PC-9 (cell line): ENCODE data around the gene ELN. TPM values are rescaled to one million over a fixed set of nuclear protein-coding genes. Genes with fewer than 3 reads are reported as not detected.

ENCODE experiments used
- BruUV-seq: library from RNA; stranded (reverse); fragments of 400-500 nt; replicated peaks from 2 replicates; lab custom pipeline; 2021; lab: Mats Ljungman, UMichigan
- CTCF ChIA-PET: fragments of 300-600 bp; sonication (Branson Sonifier 250); formaldehyde crosslinking; loops from one replicate; lab custom pipeline; 2022; ENCODE audit warnings: antibody characterized with exemption; lab: Charles Lee
- POLR2A ChIA-PET: fragments of 300-600 bp; sonication (Branson Sonifier 250); formaldehyde crosslinking; loops from one replicate; lab custom pipeline; 2022; ENCODE audit warnings: antibody characterized with exemption; ENCODE audit not compliant: unreplicated experiment; lab: Charles Lee
- DNase-seq, 2 experiments: peaks; one replicate each; pipeline versions ENCODE4 v3.0.0 to v3.0.0-alpha.2; 2015 to 2022; ENCODE audit warnings: mixed read lengths in 1 of 2
- H2AFZ ChIP-seq: fragments of 200-600 bp; sonication (generic); 2 replicates; pipeline ENCODE4 v1.8.1; 2017; ENCODE audit warnings: antibody characterized with exemption
- H3F3A ChIP-seq: fragments of 200-600 bp; sonication (generic); 2 replicates; pipeline ENCODE4 v1.8.1; 2017; ENCODE audit warnings: antibody characterized with exemption, mild to moderate bottlenecking, low read depth; ENCODE audit not compliant: insufficient read depth
- H3K27ac ChIP-seq: fragments of 200-600 bp; sonication (generic); 2 replicates; pipeline ENCODE4 v1.6.1; 2016; ENCODE audit warnings: mixed run types
- H3K27me3 ChIP-seq: fragments of 200-600 bp; sonication (generic); 2 replicates; pipeline ENCODE4 v1.6.1; 2016; ENCODE audit warnings: low read depth, mixed run types; ENCODE audit not compliant: insufficient read depth
- H3K36me3 ChIP-seq: fragments of 200-600 bp; sonication (generic); 2 replicates; pipeline ENCODE4 v1.6.1; 2016; ENCODE audit warnings: low read depth, mixed run types
- H3K4me1 ChIP-seq: fragments of 200-600 bp; sonication (generic); replicated peaks from 2 replicates; pipeline ENCODE4 v1.6.1; 2016; ENCODE audit warnings: mixed run types; ENCODE audit not compliant: insufficient read depth
- H3K4me2 ChIP-seq: fragments of 200-600 bp; sonication (generic); 2 replicates; pipeline ENCODE4 v1.6.1; 2017; ENCODE audit warnings: mixed run types
- H3K4me3 ChIP-seq: fragments of 200-600 bp; sonication (generic); 2 replicates; pipeline ENCODE4 v1.6.1; 2016; ENCODE audit warnings: mixed run types
- H3K79me2 ChIP-seq: fragments of 200-600 bp; sonication (generic); 2 replicates; pipeline ENCODE4 v1.6.1; 2017; ENCODE audit warnings: low read depth, mixed run types
- H3K9me2 ChIP-seq: fragments of 200-600 bp; sonication (generic); 2 replicates; pipeline ENCODE4 v1.8.1; 2017; ENCODE audit warnings: mild to moderate bottlenecking; ENCODE audit not compliant: insufficient read depth
- H3K9me3 ChIP-seq: fragments of 200-600 bp; sonication (generic); 2 replicates; pipeline ENCODE4 v1.8.1; 2016; ENCODE audit warnings: low read depth; ENCODE audit not compliant: insufficient read depth
- H4K20me1 ChIP-seq: fragments of 200-600 bp; sonication (generic); 2 replicates; pipeline ENCODE4 v1.8.1; 2017; ENCODE audit not compliant: insufficient read depth
- EZH2 ChIP-seq: fragments of 200-600 bp; sonication (generic); IDR thresholded peaks from 2 replicates; pipeline ENCODE4 v1.8.0; 2017; ENCODE audit warnings: antibody characterized with exemption, low read depth
- intact Hi-C: fragments of 100-400 bp; cut with micrococcal nuclease; formaldehyde crosslinking; loops from one replicate; pipeline ENCODE4 v1.10.0; 2022; ENCODE audit not compliant: unreplicated experiment
- total RNA-seq: library from RNA; stranded (reverse); gene quantifications from 2 replicates; pipeline ENCODE4 v1.2.3, GENCODE V29; 2021
- TF ChIP-seq, protein P1 (sequence below): fragments of 200-600 bp; sonication (generic); conservative IDR thresholded peaks from 2 replicates; pipeline ENCODE4 v1.6.1; 2017; ENCODE audit warnings: mixed run types, antibody characterized with exemption, mild to moderate bottlenecking, moderate library complexity

The ELN gene
- total RNA-seq, 1 experiment from 2014 or later = 0.11 TPM

DNA sequence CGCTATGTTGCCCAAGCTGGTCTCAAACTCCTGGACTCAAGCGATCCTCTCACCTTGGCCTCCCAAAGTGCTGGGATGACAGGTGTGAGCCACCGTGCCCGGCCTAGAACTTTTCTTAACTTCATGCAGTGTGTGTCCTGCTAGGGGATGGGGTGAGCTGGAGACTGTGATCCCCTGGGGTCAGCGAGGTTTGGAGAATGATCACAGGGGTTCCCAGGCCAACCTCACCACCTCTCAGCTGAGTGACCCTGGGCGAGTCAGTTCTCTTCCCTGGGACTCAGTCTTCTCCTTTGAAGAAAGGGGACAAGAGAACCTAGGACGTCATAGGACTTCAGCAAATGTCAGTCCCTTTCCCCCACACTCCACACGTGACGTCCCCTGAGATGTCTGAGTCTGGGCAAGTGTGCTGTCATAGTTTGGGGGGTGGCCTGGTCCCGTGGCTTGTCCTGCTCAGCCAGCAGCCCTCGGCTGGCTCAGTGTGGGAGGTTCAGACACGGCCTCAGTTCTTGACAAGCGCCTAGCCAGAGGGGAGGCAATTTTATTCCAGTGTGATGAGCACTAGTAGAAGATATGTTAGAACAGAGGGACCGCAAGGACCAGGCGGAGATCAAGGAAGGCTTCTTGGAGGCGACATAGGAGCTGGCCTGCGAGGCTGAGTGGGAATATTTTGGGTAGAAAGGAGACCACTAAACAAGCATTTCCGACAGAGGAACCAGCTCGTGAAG lies 43.3 kb upstream of the ELN start:
- DNase-seq = no peak
- CTCF ChIA-PET = no interaction called here
- no peaks in the 10 kb centered on the region for H3K27me3 ChIP-seq
- BruUV-seq = no TSS peak
- no peak overlapping the region for H3K4me3 ChIP-seq
- TF ChIP-seq, protein P1, sequence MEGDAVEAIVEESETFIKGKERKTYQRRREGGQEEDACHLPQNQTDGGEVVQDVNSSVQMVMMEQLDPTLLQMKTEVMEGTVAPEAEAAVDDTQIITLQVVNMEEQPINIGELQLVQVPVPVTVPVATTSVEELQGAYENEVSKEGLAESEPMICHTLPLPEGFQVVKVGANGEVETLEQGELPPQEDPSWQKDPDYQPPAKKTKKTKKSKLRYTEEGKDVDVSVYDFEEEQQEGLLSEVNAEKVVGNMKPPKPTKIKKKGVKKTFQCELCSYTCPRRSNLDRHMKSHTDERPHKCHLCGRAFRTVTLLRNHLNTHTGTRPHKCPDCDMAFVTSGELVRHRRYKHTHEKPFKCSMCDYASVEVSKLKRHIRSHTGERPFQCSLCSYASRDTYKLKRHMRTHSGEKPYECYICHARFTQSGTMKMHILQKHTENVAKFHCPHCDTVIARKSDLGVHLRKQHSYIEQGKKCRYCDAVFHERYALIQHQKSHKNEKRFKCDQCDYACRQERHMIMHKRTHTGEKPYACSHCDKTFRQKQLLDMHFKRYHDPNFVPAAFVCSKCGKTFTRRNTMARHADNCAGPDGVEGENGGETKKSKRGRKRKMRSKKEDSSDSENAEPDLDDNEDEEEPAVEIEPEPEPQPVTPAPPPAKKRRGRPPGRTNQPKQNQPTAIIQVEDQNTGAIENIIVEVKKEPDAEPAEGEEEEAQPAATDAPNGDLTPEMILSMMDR = no peak
- no peak for TF ChIP-seq EZH2
- H3K9me3 ChIP-seq = no peaks in the 10 kb centered on the region
- no peak overlapping the region for H3K27ac ChIP-seq
- POLR2A ChIA-PET = no interaction called here
- no peak overlapping the region for H2AFZ ChIP-seq
- no peaks in the 10 kb centered on the region for H3K36me3 ChIP-seq
- H3K4me1 ChIP-seq = no peaks in the 10 kb centered on the region
- H3F3A ChIP-seq = no peaks in the 10 kb centered on the region
- intact Hi-C loops = no loop called here
- no peaks in the 10 kb centered on the region for H3K79me2 ChIP-seq
- no peak overlapping the region for H3K4me2 ChIP-seq
- H4K20me1 ChIP-seq = no peaks in the 10 kb centered on the region
- H3K9me2 ChIP-seq = no peaks in the 10 kb centered on the region

DNA sequence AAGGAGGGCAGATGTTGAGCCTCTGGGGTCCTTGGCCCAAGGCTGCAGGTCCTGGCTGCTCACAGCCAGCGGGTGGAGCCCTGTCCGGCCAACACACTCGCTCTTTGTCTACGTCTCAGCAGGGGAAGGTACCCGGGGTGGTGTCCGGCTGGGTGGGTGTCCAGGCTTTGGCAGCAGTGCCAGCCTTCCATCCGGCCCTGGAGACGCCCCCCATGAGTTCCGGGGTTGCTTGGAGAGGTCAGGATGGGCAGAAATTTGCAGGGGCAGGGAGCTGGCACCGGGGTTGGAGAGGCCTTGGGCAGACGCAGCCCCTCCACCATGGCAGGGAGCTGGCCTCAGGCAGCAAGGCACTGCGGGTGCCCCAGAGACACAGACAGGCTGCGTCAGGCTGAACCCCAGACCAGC lies 42.2 kb upstream of the ELN start:
- intact Hi-C loops = no loop called here
- Histone ChIP-seq H3K79me2 (no peaks in the 10 kb centered on the region), H2AFZ (no peak overlapping the region), H3K27ac (no peak overlapping the region), H3K4me2 (no peak overlapping the region), H3K36me3 (no peaks in the 10 kb centered on the region), H3K4me3 (no peak overlapping the region), H3K9me3 (no peaks in the 10 kb centered on the region), H3K27me3 (no peaks in the 10 kb centered on the region), H3K9me2 (no peaks in the 10 kb centered on the region), H4K20me1 (no peaks in the 10 kb centered on the region), H3K4me1 (no peaks in the 10 kb centered on the region), H3F3A (no peaks in the 10 kb centered on the region)
- POLR2A ChIA-PET = no interaction called here
- CTCF ChIA-PET = no interaction called here
- no peak for DNase-seq
- BruUV-seq = no TSS peak
- TF ChIP-seq, protein P1 = no peak
- TF ChIP-seq EZH2 = no peak

DNA sequence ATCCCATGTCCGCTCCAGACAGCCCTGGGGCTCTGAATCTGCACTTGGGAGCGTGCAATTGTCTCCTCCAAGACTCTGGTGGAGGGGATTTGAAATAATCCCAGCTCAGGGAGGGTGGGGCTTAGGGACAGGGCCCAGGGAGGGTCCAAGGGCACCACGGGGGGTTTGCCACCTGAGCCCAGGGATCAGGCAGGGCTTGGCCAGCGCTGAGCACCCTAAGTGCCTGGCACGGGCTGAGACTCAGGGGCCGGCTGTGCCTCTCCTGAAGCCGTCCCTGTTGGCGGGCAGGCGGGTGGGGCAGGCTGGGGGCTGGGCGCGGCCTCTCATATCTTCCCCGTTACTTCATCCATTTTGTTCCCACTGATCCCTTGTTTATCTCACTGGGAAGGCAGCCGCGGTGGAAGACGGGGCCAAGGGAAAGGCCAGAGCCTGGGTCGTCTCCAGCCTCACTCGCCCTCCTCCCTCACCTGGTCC lies 41.8 kb upstream of the ELN start:
- POLR2A ChIA-PET = no interaction called here
- Histone ChIP-seq H3K9me3 (no peaks in the 10 kb centered on the region), H3F3A (no peaks in the 10 kb centered on the region), H3K9me2 (no peaks in the 10 kb centered on the region), H2AFZ (no peak overlapping the region), H3K79me2 (no peaks in the 10 kb centered on the region), H3K4me2 (no peak overlapping the region), H3K4me1 (no peaks in the 10 kb centered on the region), H3K27ac (no peak overlapping the region), H4K20me1 (no peaks in the 10 kb centered on the region), H3K36me3 (no peaks in the 10 kb centered on the region), H3K27me3 (no peaks in the 10 kb centered on the region), H3K4me3 (no peak overlapping the region)
- no TSS peak for BruUV-seq
- CTCF ChIA-PET = no interaction called here
- no peak for TF ChIP-seq EZH2
- TF ChIP-seq, protein P1 = no peak
- DNase-seq = no peak
- intact Hi-C loops = no loop called here
